CD4-positive, alpha-beta T cell (primary cell): ENCODE measurements around the gene SPTBN5. TPM values are rescaled to one million over a fixed set of nuclear protein-coding genes. Genes with fewer than 3 reads are reported as not detected.
A peak's percentile ranks its signal among the peaks of the same experiment; 100 is the strongest.

ENCODE experiments used
- ATAC-seq: fragments of 200-7000 bp; cut with Tn5 transposase; one replicate; pipeline ENCODE4 v1.10.0; 2022; ENCODE audit warnings: mild to moderate bottlenecking; ENCODE audit not compliant: poor library complexity
- CTCF ChIA-PET: fragments of 350-600 bp; sonication (Branson Sonifier 250); formaldehyde crosslinking; loops from one replicate; lab custom pipeline; 2021; ENCODE audit warnings: antibody characterized with exemption, inconsistent platforms; lab: Charles Lee
- POLR2A ChIA-PET: fragments of 350-600 bp; sonication (Branson Sonifier 250); formaldehyde crosslinking; loops from one replicate; lab custom pipeline; 2021; ENCODE audit warnings: antibody characterized with exemption, inconsistent platforms; lab: Charles Lee
- DNase-seq, 14 experiments: peaks; one replicate each; pipeline ENCODE4 v3.0.0-alpha.2; 2013 to 2020; ENCODE audit warnings: mixed read lengths in 2 of 14
- H3K27ac ChIP-seq, 2 donors: one replicate each; pipeline versions ENCODE4 v1.5.1 to v1.7.0; 2013; ENCODE audit warnings: low read length in 2 of 2, low read depth in 1 of 2, mild to moderate bottlenecking in 1 of 2
- H3K27me3 ChIP-seq, 2 experiments: 1 replicate in 1 of 2; 2 replicates in 1 of 2; pipeline versions ENCODE4 v1.6.1 to v1.7.0; 2013; ENCODE audit warnings: low read length in 2 of 2, control low read depth in 1 of 2, mild to moderate bottlenecking in 1 of 2, moderate library complexity in 1 of 2; ENCODE audit not compliant: insufficient read depth in 2 of 2, control insufficient read depth in 1 of 2
- H3K36me3 ChIP-seq: one replicate; pipeline ENCODE4 v1.6.1; 2013; ENCODE audit warnings: low read length, control low read depth; ENCODE audit not compliant: insufficient read depth
- H3K4me1 ChIP-seq: one replicate; pipeline ENCODE4 v1.6.1; 2013; ENCODE audit warnings: low read length, control low read depth; ENCODE audit not compliant: insufficient read depth
- H3K4me3 ChIP-seq: one replicate; pipeline ENCODE4 v1.5.1; 2013; ENCODE audit warnings: mild to moderate bottlenecking, low read length, moderate library complexity
- H3K9me3 ChIP-seq, 2 experiments: 1 replicate in 1 of 2; 2 replicates in 1 of 2; pipeline versions ENCODE4 v1.6.1 to v1.7.0; 2013; ENCODE audit warnings: low read length in 2 of 2, mild to moderate bottlenecking in 2 of 2, control low read depth in 1 of 2, moderate library complexity in 1 of 2; ENCODE audit not compliant: control insufficient read depth in 1 of 2, insufficient read depth in 1 of 2
- H3K27ac Mint-ChIP-seq: one replicate; pipeline ENCODE4 v1.8.0; 2020; ENCODE audit warnings: mixed read lengths
- H3K27me3 Mint-ChIP-seq: one replicate; pipeline ENCODE4 v1.8.0; 2021; ENCODE audit warnings: mixed read lengths
- H3K36me3 Mint-ChIP-seq: one replicate; pipeline ENCODE4 v1.8.0; 2021; ENCODE audit warnings: low read depth, mixed read lengths
- H3K4me1 Mint-ChIP-seq: one replicate; pipeline ENCODE4 v1.8.0; 2021; ENCODE audit warnings: low read depth, mixed read lengths
- H3K4me3 Mint-ChIP-seq: one replicate; pipeline ENCODE4 v1.8.0; 2020; ENCODE audit warnings: mild to moderate bottlenecking, mixed read lengths
- H3K9me3 Mint-ChIP-seq: one replicate; pipeline ENCODE4 v1.8.0; 2020; ENCODE audit warnings: mixed read lengths
- CTCF ChIP-seq: fragments of 200-600 bp; IDR thresholded peaks from one replicate; pipeline ENCODE4 v1.8.0; 2022; ENCODE audit warnings: antibody characterized with exemption, mild to moderate bottlenecking
- intact Hi-C, 2 experiments: fragments of 100-400 bp; cut with DNase I in 1 of 2; cut with micrococcal nuclease in 1 of 2; formaldehyde crosslinking; loops; one replicate each; pipeline versions ENCODE4 v1.15.1 to v1.9.0; 2023 to 2025; cut with DNase I, micrococcal nuclease
- total RNA-seq, 174 experiments: library from RNA in 2 of 174; stranded (reverse) in 2 of 174; gene quantifications; one replicate each; pipeline ENCODE4 v1.2.3 and lab custom pipeline; 2021 to 2026

SPTBN5 gene
- total RNA-seq, 2 experiments from 2014 or later: 2.2 to 2.3 TPM

- intact Hi-C loops: no loop called here
- no peaks in the 10 kb centered on the region for H3K9me3 ChIP-seq
- CTCF ChIA-PET: interaction anchor here (1.2 kb wide), 2 partner anchors 35 to 95 kb away, joined by 3 read pairs; no protein-coding TSS in a partner anchor
- ATAC-seq (no peak), DNase-seq (no peak)
- TF ChIP-seq CTCF: no peak
- peaks cover 16% of the 10 kb centered on the region for H3K4me1 ChIP-seq
- Mint-ChIP-seq H3K27ac (peak overlapping the region; percentile 72), H3K36me3 (no peaks in the 10 kb centered on the region), H3K4me3 (no peak overlapping the region), H3K4me1 (peaks cover 10% of the 10 kb centered on the region), H3K27me3 (no peaks in the 10 kb centered on the region), H3K9me3 (no peaks in the 10 kb centered on the region)
- no peak overlapping the region for H3K27ac ChIP-seq
- H3K27me3 ChIP-seq: no peaks in the 10 kb centered on the region
- no peak overlapping the region for H3K4me3 ChIP-seq
- POLR2A ChIA-PET: interaction anchor here (0.5 to 2.7 kb wide), 7 partner anchors 18 to 531 kb away, joined by 3 to 17 read pairs (median 3); partner anchors contain the start of genes JMJD7, MAPKBP1 and SPTBN5
- no peaks in the 10 kb centered on the region for H3K36me3 ChIP-seq
Measured at GRCh38 chr15:41869770-41870688, 23.8 kb downstream of the SPTBN5 start.

GRCh38 chr15:41868321-41868720 is 25.5 kb downstream of the SPTBN5 start:
- no peaks in the 10 kb centered on the region for H3K9me3 ChIP-seq
- Mint-ChIP-seq H3K36me3 (no peaks in the 10 kb centered on the region), H3K9me3 (no peaks in the 10 kb centered on the region), H3K4me1 (peaks cover 10% of the 10 kb centered on the region), H3K27me3 (no peaks in the 10 kb centered on the region), H3K27ac (no peak overlapping the region), H3K4me3 (no peak overlapping the region)
- peaks cover 16% of the 10 kb centered on the region for H3K4me1 ChIP-seq
- no peaks in the 10 kb centered on the region for H3K36me3 ChIP-seq
- CTCF ChIA-PET: no interaction called here
- intact Hi-C loops: no loop called here
- no peaks in the 10 kb centered on the region for H3K27me3 ChIP-seq
- POLR2A ChIA-PET: interaction anchor here (0.6 kb wide), 1 partner anchor 1081 kb away, joined by 5 read pairs; no protein-coding TSS in a partner anchor
- ATAC-seq: no peak
- H3K4me3 ChIP-seq: no peak overlapping the region
- no peak overlapping the region for H3K27ac ChIP-seq
- no peak for TF ChIP-seq CTCF
- no peak for DNase-seq

- ChIA-PET CTCF (interaction anchor here (1.4 kb wide), 1 partner anchor 38 kb away, joined by 4 read pairs; no protein-coding TSS in a partner anchor), POLR2A (no interaction called here)
- DNase-seq: no peak
- Histone ChIP-seq H3K27me3 (no peaks in the 10 kb centered on the region), H3K4me3 (no peak overlapping the region), H3K36me3 (no peaks in the 10 kb centered on the region), H3K9me3 (no peaks in the 10 kb centered on the region), H3K27ac (no peak overlapping the region), H3K4me1 (peaks cover 21% of the 10 kb centered on the region)
- no peak overlapping the region for H3K4me3 Mint-ChIP-seq
- ATAC-seq: no peak
- H3K27ac Mint-ChIP-seq: no peak overlapping the region
- peaks cover 10% of the 10 kb centered on the region for H3K4me1 Mint-ChIP-seq
- H3K9me3 Mint-ChIP-seq: no peaks in the 10 kb centered on the region
- intact Hi-C loops: no loop called here
- no peaks in the 10 kb centered on the region for H3K36me3 Mint-ChIP-seq
- no peak for TF ChIP-seq CTCF
- H3K27me3 Mint-ChIP-seq: no peaks in the 10 kb centered on the region
Measured at GRCh38 chr15:41866872-41867579, 26.8 kb downstream of the SPTBN5 start.
